ENCODE data around the gene ABCB1. TPM values are rescaled to one million over a fixed set of nuclear protein-coding genes. Genes with fewer than 3 reads are reported as not detected.

Gene ABCB1
- total RNA-seq, 4 donors from 2014 or later, result 2.8 to 109 (median 61.1) TPM

- no peak for DNase-seq
These were observed 101.2 kb downstream of the ABCB1 start for GRCh38 chr7:87499494-87499893.

DNA sequence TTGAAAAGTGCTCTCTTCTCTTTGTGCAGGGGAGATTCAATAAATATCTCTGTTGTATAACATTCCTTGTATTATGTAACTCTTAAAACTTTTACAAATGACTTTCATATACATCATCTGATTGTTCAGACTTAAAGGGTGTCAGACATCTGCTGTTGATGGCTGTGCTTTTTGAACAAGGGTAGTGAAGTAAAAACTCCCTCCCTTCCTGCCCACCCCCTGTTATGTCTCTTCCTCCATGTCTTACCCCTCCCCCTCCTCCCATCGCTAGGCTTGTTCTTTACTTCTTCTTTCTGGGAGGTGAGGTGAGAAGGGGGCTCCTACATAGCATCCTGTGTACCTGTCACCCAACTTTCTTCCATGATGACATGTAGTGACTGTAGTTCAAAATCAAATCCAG, 101.8 kb downstream of the ABCB1 start:
- TF ChIP-seq POLR2A (IDR thresholded peaks at IDR 0.05) (no peak), CTCF (IDR thresholded peaks at IDR 0.05) (no peak), EP300 (IDR thresholded peaks at IDR 0.05; ENCODE audit: low read depth) (no peak), POLR2AphosphoS5 (IDR thresholded peaks at IDR 0.05) (no peak)
- in situ Hi-C loops (cut with MboI; ENCODE audit: low pct_ligation_motif_present in 1 of 4, low pct_unique_long_range_greater_than_20kb in 1 of 4, low sequenced_read_pairs in 3 of 4) (no loop called here), intact Hi-C loops (cut with DNase I; ENCODE audit: low total_unique reads) (no loop called here)
- DNase-seq, result no peak
- H3K36me3 ChIP-seq, result no peaks in the 10 kb centered on the region
- H3K4me1 ChIP-seq, result no peaks in the 10 kb centered on the region
- H3K27me3 ChIP-seq, result no peaks in the 10 kb centered on the region
- 63 to 100% methylated on average over 1 of the region's 1 CpG for WGBS, 2 donors (ENCODE audit: low coverage in 1 of 2)
- no peak overlapping the region for H3K4me3 ChIP-seq
- no peaks in the 10 kb centered on the region for H3K9me3 ChIP-seq
- no peak overlapping the region for H3K27ac ChIP-seq

More at GRCh38 chr7:87499494-87499893, 101.2 kb downstream of the ABCB1 start:
- in situ Hi-C loops (cut with MboI; ENCODE audit: low pct_ligation_motif_present in 1 of 4, low pct_unique_long_range_greater_than_20kb in 1 of 4, low sequenced_read_pairs in 3 of 4) (no loop called here), intact Hi-C loops (cut with DNase I; ENCODE audit: low total_unique reads) (no loop called here)
- Histone ChIP-seq H3K4me1 (no peaks in the 10 kb centered on the region), H3K27ac (no peak overlapping the region), H3K4me3 (no peak overlapping the region), H3K9me3 (no peaks in the 10 kb centered on the region), H3K36me3 (no peaks in the 10 kb centered on the region), H3K27me3 (no peaks in the 10 kb centered on the region)
- WGBS, 2 donors (ENCODE audit: low coverage in 1 of 2), result 83 to 95% methylated on average over 1 to 3 of the region's 3 CpGs
- no peak for TF ChIP-seq POLR2AphosphoS5 (IDR thresholded peaks at IDR 0.05)
- TF ChIP-seq EP300 (IDR thresholded peaks at IDR 0.05; ENCODE audit: low read depth), result no peak
- TF ChIP-seq POLR2A (IDR thresholded peaks at IDR 0.05), result no peak
- TF ChIP-seq CTCF (IDR thresholded peaks at IDR 0.05), result no peak

- in situ Hi-C loops (cut with MboI; ENCODE audit: low pct_ligation_motif_present in 1 of 4, low pct_unique_long_range_greater_than_20kb in 1 of 4, low sequenced_read_pairs in 3 of 4), result no loop called here
- WGBS, 2 donors (ENCODE audit: low coverage in 1 of 2), result 76 to 77% methylated on average over 3 of the region's 3 CpGs
- no peak overlapping the region for H3K4me3 ChIP-seq
- TF ChIP-seq CTCF (IDR thresholded peaks at IDR 0.05), result no peak
- TF ChIP-seq EP300 (IDR thresholded peaks at IDR 0.05; ENCODE audit: low read depth), result no peak
- TF ChIP-seq POLR2AphosphoS5 (IDR thresholded peaks at IDR 0.05), result no peak
- no peak for TF ChIP-seq POLR2A (IDR thresholded peaks at IDR 0.05)
- intact Hi-C loops (cut with DNase I; ENCODE audit: low total_unique reads), result no loop called here
- no peak overlapping the region for H3K27ac ChIP-seq
- no peaks in the 10 kb centered on the region for H3K27me3 ChIP-seq
- H3K9me3 ChIP-seq, result no peaks in the 10 kb centered on the region
- no peak for DNase-seq
- no peaks in the 10 kb centered on the region for H3K36me3 ChIP-seq
- no peaks in the 10 kb centered on the region for H3K4me1 ChIP-seq
These were observed 103.2 kb downstream of the ABCB1 start for GRCh38 chr7:87497482-87497881.

DNA sequence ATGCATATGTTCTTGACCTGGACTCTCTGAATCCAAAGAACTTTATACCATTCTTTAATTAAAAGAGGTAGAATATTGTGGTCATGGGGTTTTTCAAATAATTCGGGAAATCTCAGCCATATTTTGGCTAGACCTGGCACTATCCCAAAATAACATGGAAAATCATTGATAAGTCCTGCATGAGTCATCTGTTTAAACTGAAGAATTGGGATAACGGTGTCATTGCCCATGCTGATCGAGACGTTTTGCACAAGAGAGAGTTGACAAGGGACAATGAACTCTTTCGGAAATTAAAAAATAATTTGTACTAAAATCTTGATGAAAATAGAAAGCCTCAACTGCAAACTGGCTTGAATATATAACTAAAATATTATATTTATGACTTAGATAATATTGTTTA, 105.3 kb downstream of the ABCB1 start:
- 59 to 79% methylated on average over 4 to 5 of the region's 5 CpGs for WGBS, 2 donors (ENCODE audit: low coverage in 1 of 2)
- DNase-seq, result no peak
- intact Hi-C loops (cut with DNase I; ENCODE audit: low total_unique reads) (no loop called here), in situ Hi-C loops (cut with MboI; ENCODE audit: low pct_ligation_motif_present in 1 of 4, low pct_unique_long_range_greater_than_20kb in 1 of 4, low sequenced_read_pairs in 3 of 4) (no loop called here)
- H3K4me1 ChIP-seq, result no peaks in the 10 kb centered on the region
- no peaks in the 10 kb centered on the region for H3K36me3 ChIP-seq
- H3K27me3 ChIP-seq, result no peaks in the 10 kb centered on the region
- H3K4me3 ChIP-seq, result no peak overlapping the region
- H3K27ac ChIP-seq, result no peak overlapping the region
- no peak for TF ChIP-seq POLR2A (IDR thresholded peaks at IDR 0.05)
- TF ChIP-seq POLR2AphosphoS5 (IDR thresholded peaks at IDR 0.05), result no peak
- no peak for TF ChIP-seq CTCF (IDR thresholded peaks at IDR 0.05)
- no peak for TF ChIP-seq EP300 (IDR thresholded peaks at IDR 0.05; ENCODE audit: low read depth)
- H3K9me3 ChIP-seq, result peaks cover 0 to 3% of the 10 kb centered on the region in 2 donors

All from transverse colon (tissue), 4 donors.